ENCODE data around the gene HSF5. TPM values are rescaled to one million over a fixed set of nuclear protein-coding genes. Genes with fewer than 3 reads are reported as not detected.
"Not testable (repeated sequence)": the region's sequence is repeated elsewhere in the genome, so short reads cannot be mapped to it uniquely, and the experiment has no call there.

The HSF5 gene
- total RNA-seq, 2 donors from 2014 or later = 0.07 TPM; not detected in 1

GRCh38 chr17:58492238-58493121, 4.3 kb upstream of the HSF5 start:
- Histone ChIP-seq H3K27me3 (no peaks in the 10 kb centered on the region), H3K27ac (no peak overlapping the region), H3K9me3 (no peaks in the 10 kb centered on the region), H3K4me3 (no peak overlapping the region), H3K4me1 (no peaks in the 10 kb centered on the region), H3K9ac (ENCODE audit: low read depth in 2 of 2, low read length in 2 of 2) (no peak overlapping the region), H3K36me3 (peaks cover 42% of the 10 kb centered on the region)
- intact Hi-C loops (cut with DNase I) = no loop called here
- no peak for TF ChIP-seq CTCF (IDR thresholded peaks at IDR 0.05)
- DNase-seq = no peak

- Histone ChIP-seq H3K27ac (no peak overlapping the region), H3K9me3 (no peaks in the 10 kb centered on the region), H3K36me3 (peaks cover 41% of the 10 kb centered on the region), H3K4me3 (no peak overlapping the region), H3K4me1 (no peaks in the 10 kb centered on the region), H3K9ac (ENCODE audit: low read depth in 2 of 2, low read length in 2 of 2) (no peak overlapping the region), H3K27me3 (no peaks in the 10 kb centered on the region)
- intact Hi-C loops (cut with DNase I) = no loop called here
- TF ChIP-seq CTCF (IDR thresholded peaks at IDR 0.05) = no peak
- DNase-seq = no peak
Observed at GRCh38 chr17:58491510-58492045, 3.4 kb upstream of the HSF5 start.

GRCh38 chr17:58488428-58488890, 251 bp upstream of the HSF5 start:
- Histone ChIP-seq H3K9me3 (no peaks in the 10 kb centered on the region), H3K36me3 (peaks cover 23% of the 10 kb centered on the region), H3K4me3 (no peak overlapping the region), H3K9ac (ENCODE audit: low read depth in 2 of 2, low read length in 2 of 2) (no peak overlapping the region), H3K27ac (no peak overlapping the region), H3K4me1 (no peaks in the 10 kb centered on the region), H3K27me3 (no peaks in the 10 kb centered on the region)
- no peak for TF ChIP-seq CTCF (IDR thresholded peaks at IDR 0.05)
- intact Hi-C loops (cut with DNase I) = no loop called here
- no peak for DNase-seq

- H3K9me3 ChIP-seq = no peaks in the 10 kb centered on the region
- H3K36me3 ChIP-seq = no peaks in the 10 kb centered on the region
- DNase-seq = no peak
- H3K4me1 ChIP-seq = no peaks in the 10 kb centered on the region
- TF ChIP-seq CTCF (IDR thresholded peaks at IDR 0.05) = no peak
- H3K4me3 ChIP-seq = no peak overlapping the region
- intact Hi-C loops (cut with DNase I) = no loop called here
- no peak overlapping the region for H3K27ac ChIP-seq
- H3K9ac ChIP-seq (ENCODE audit: low read depth in 2 of 2, low read length in 2 of 2) = no peak overlapping the region
- no peaks in the 10 kb centered on the region for H3K27me3 ChIP-seq
Observed at GRCh38 chr17:58484600-58484999, 3.6 kb downstream of the HSF5 start.

- H3K27me3 ChIP-seq; H3K27ac ChIP-seq; intact Hi-C loops (cut with DNase I); H3K9ac ChIP-seq (ENCODE audit: low read depth in 2 of 2, low read length in 2 of 2); H3K4me1 ChIP-seq; H3K36me3 ChIP-seq; DNase-seq; H3K9me3 ChIP-seq; H3K4me3 ChIP-seq: not testable (repeated sequence)
Observed at GRCh38 chr17:58481798-58482197, 6.4 kb downstream of the HSF5 start.

GRCh38 chr17:58480090-58480489, 8.1 kb downstream of the HSF5 start:
- no peaks in the 10 kb centered on the region for H3K27me3 ChIP-seq
- no peak overlapping the region for H3K27ac ChIP-seq
- no peak for TF ChIP-seq CTCF (IDR thresholded peaks at IDR 0.05)
- H3K4me3 ChIP-seq = no peak overlapping the region
- H3K9me3 ChIP-seq = no peaks in the 10 kb centered on the region
- no peak for DNase-seq
- no peaks in the 10 kb centered on the region for H3K4me1 ChIP-seq
- intact Hi-C loops (cut with DNase I) = no loop called here
- H3K36me3 ChIP-seq = no peaks in the 10 kb centered on the region
- H3K9ac ChIP-seq (ENCODE audit: low read depth in 2 of 2, low read length in 2 of 2) = no peak overlapping the region
